GM23248 (cell line): Measurements from ENCODE around the gene NXPH4.

Experiments
- EZH2 ChIP-seq: fragments of 200-600 bp; sonication (generic); IDR thresholded peaks from 2 replicates; pipeline ENCODE4 v1.6.1; 2018; ENCODE audit warnings: antibody characterized with exemption, mild to moderate bottlenecking; ENCODE audit not compliant: insufficient read depth, poor library complexity, severe bottlenecking
- EZH2phosphoT487 ChIP-seq: fragments of 200-600 bp; sonication (generic); IDR thresholded peaks from 2 replicates; pipeline ENCODE4 v1.6.1; 2018; ENCODE audit warnings: antibody characterized with exemption, moderate library complexity, mild to moderate bottlenecking, low read depth; ENCODE audit not compliant: insufficient read depth

- TF ChIP-seq EZH2phosphoT487 (no peak), EZH2 (no peak)
These were observed 22.8 kb upstream of the NXPH4 start for GRCh38 chr12:57193706-57194245.
